ENCODE data around the gene TXNRD2. TPM values are rescaled to one million over a fixed set of nuclear protein-coding genes. Genes with fewer than 3 reads are reported as not detected.

The TXNRD2 gene
- total RNA-seq, 1 experiment from 2014 or later: 22.4 TPM

DNA sequence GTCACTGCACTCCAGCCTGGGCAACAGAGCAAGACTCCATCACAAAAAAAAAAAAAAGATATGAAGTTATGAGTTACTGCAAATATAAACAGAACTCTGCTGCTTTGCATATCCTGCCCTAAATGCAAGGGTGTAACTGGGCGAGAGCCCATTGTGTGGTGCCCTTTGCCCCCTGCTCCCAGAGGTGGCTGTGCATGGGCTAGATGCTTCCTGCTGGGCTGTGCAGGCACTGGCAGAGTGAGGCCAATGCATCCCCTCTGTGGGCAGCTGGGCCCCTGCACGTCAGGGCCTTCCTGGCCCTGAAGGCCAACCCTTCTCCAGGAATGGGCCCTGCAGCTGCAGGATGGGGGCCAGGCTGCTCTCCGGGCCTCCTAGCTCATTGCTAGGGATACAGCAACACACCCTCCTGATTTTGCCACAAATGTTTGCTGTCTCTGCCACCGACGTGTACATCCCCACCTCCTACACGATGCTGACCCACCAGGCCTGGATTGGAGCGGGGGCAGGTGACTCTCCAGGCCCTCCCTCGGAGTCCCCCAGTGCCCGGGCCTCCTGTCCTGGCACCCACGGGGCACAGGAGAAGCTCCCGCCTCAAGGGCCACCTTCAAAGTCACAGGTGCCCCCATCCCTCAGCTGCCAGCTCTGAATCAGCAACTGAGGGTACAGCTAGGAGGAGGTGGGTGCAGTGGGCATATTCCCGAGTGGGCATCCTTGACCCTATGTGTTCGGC lies 40.7 kb downstream of the TXNRD2 start:
- no peak for TF ChIP-seq EZH2 (IDR thresholded peaks at IDR 0.05; ENCODE audit: low read depth)
- TF ChIP-seq, protein P1, sequence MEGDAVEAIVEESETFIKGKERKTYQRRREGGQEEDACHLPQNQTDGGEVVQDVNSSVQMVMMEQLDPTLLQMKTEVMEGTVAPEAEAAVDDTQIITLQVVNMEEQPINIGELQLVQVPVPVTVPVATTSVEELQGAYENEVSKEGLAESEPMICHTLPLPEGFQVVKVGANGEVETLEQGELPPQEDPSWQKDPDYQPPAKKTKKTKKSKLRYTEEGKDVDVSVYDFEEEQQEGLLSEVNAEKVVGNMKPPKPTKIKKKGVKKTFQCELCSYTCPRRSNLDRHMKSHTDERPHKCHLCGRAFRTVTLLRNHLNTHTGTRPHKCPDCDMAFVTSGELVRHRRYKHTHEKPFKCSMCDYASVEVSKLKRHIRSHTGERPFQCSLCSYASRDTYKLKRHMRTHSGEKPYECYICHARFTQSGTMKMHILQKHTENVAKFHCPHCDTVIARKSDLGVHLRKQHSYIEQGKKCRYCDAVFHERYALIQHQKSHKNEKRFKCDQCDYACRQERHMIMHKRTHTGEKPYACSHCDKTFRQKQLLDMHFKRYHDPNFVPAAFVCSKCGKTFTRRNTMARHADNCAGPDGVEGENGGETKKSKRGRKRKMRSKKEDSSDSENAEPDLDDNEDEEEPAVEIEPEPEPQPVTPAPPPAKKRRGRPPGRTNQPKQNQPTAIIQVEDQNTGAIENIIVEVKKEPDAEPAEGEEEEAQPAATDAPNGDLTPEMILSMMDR (conservative IDR thresholded peaks at IDR 0.05): no peak
- DNase-seq: no peak
- Histone ChIP-seq H3K27ac (no peak overlapping the region), H2AFZ (no peak overlapping the region), H3K4me2 (no peak overlapping the region), H3K4me3 (no peak overlapping the region), H3K9me2 (ENCODE audit: insufficient read depth) (no peaks in the 10 kb centered on the region), H4K20me1 (ENCODE audit: insufficient read depth) (no peaks in the 10 kb centered on the region), H3F3A (ENCODE audit: insufficient read depth, low read depth) (no peaks in the 10 kb centered on the region), H3K79me2 (ENCODE audit: low read depth) (no peaks in the 10 kb centered on the region), H3K27me3 (ENCODE audit: insufficient read depth, low read depth) (no peaks in the 10 kb centered on the region), H3K4me1 (replicated peaks; ENCODE audit: insufficient read depth) (no peaks in the 10 kb centered on the region), H3K9me3 (ENCODE audit: insufficient read depth, low read depth) (no peaks in the 10 kb centered on the region), H3K36me3 (ENCODE audit: low read depth) (no peaks in the 10 kb centered on the region)
- POLR2A ChIA-PET (ENCODE audit: unreplicated experiment): no interaction called here
- BruUV-seq (replicated peaks): no TSS peak
- intact Hi-C loops (cut with micrococcal nuclease; ENCODE audit: unreplicated experiment): no loop called here
- CTCF ChIA-PET: no interaction called here

DNA sequence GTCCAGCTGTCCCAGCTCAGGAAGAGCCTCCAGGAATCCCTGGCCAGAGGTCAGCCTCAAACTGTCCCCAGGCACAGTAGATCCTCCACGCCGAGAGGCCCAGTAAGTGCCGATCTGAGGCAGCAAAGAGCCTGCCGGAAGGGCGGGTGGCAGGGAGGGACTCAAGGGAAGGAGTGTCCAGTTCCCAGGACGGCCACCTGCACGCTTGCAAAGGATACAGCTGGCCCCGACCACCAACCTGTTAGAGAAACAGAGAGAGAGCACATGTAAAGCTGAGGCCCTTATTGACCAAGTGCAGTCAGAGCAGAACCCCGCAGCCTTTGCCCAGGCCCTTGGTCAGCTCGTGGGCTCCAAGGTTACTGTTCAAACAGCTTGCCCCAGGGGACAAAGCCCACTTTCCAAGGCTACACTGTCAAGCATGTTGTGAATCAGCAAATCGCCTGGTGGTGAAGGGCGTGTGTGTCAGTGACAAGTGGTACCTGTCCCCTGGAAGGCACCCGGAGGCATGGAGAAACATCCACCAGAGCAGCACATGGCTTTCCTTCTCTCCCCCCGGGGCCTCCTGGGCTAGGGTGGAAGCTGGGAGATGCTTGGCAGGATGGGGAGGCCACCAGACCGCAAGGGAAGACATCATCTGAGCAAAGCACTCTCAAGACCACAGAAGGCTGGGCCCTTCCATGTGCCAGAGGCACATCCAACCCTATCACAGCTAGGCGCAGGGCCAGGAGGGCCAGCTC lies 42.6 kb downstream of the TXNRD2 start:
- CTCF ChIA-PET: no interaction called here
- no peaks in the 10 kb centered on the region for H4K20me1 ChIP-seq (ENCODE audit: insufficient read depth)
- H3K4me3 ChIP-seq: no peak overlapping the region
- H3K9me3 ChIP-seq (ENCODE audit: insufficient read depth, low read depth): no peaks in the 10 kb centered on the region
- H2AFZ ChIP-seq: no peak overlapping the region
- H3K9me2 ChIP-seq (ENCODE audit: insufficient read depth): no peaks in the 10 kb centered on the region
- POLR2A ChIA-PET (ENCODE audit: unreplicated experiment): no interaction called here
- TF ChIP-seq, protein P1 (conservative IDR thresholded peaks at IDR 0.05): no peak
- no peak for TF ChIP-seq EZH2 (IDR thresholded peaks at IDR 0.05; ENCODE audit: low read depth)
- no TSS peak for BruUV-seq (replicated peaks)
- no peaks in the 10 kb centered on the region for H3K27me3 ChIP-seq (ENCODE audit: insufficient read depth, low read depth)
- intact Hi-C loops (cut with micrococcal nuclease; ENCODE audit: unreplicated experiment): no loop called here
- no peaks in the 10 kb centered on the region for H3F3A ChIP-seq (ENCODE audit: insufficient read depth, low read depth)
- no peaks in the 10 kb centered on the region for H3K79me2 ChIP-seq (ENCODE audit: low read depth)
- DNase-seq: no peak
- no peak overlapping the region for H3K4me2 ChIP-seq
- H3K36me3 ChIP-seq (ENCODE audit: low read depth): no peaks in the 10 kb centered on the region
- H3K4me1 ChIP-seq (replicated peaks; ENCODE audit: insufficient read depth): no peaks in the 10 kb centered on the region
- no peak overlapping the region for H3K27ac ChIP-seq

DNA sequence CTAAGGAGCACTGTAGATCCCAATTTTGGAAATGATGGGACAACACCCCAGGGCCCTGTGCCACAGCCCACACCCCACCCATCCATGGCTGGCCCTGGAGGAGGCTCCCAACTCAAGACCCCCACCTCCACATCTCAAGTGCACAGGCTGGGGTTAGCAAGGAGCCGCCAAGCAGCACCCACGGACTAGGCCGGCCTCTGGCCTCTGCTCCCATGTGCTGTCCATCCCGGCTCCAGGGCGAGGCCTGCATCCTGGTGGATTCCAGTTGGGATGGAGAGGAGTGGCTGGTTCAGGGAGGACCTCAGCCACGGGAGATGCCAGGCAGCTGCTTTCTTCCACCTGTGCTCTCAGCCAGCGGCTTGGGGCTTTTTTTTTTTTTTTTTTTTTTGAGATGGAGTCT lies 43.5 kb downstream of the TXNRD2 start:
- CTCF ChIA-PET: no interaction called here
- H3K4me1 ChIP-seq (replicated peaks; ENCODE audit: insufficient read depth): no peaks in the 10 kb centered on the region
- no peaks in the 10 kb centered on the region for H4K20me1 ChIP-seq (ENCODE audit: insufficient read depth)
- DNase-seq: no peak
- no TSS peak for BruUV-seq (replicated peaks)
- intact Hi-C loops (cut with micrococcal nuclease; ENCODE audit: unreplicated experiment): no loop called here
- H3K4me2 ChIP-seq: no peak overlapping the region
- no peaks in the 10 kb centered on the region for H3K36me3 ChIP-seq (ENCODE audit: low read depth)
- H3K9me2 ChIP-seq (ENCODE audit: insufficient read depth): no peaks in the 10 kb centered on the region
- no peak overlapping the region for H3K27ac ChIP-seq
- no peaks in the 10 kb centered on the region for H3F3A ChIP-seq (ENCODE audit: insufficient read depth, low read depth)
- no peaks in the 10 kb centered on the region for H3K9me3 ChIP-seq (ENCODE audit: insufficient read depth, low read depth)
- H2AFZ ChIP-seq: no peak overlapping the region
- POLR2A ChIA-PET (ENCODE audit: unreplicated experiment): no interaction called here
- H3K79me2 ChIP-seq (ENCODE audit: low read depth): no peaks in the 10 kb centered on the region
- H3K4me3 ChIP-seq: no peak overlapping the region
- no peaks in the 10 kb centered on the region for H3K27me3 ChIP-seq (ENCODE audit: insufficient read depth, low read depth)
- TF ChIP-seq, protein P1 (conservative IDR thresholded peaks at IDR 0.05): no peak
- TF ChIP-seq EZH2 (IDR thresholded peaks at IDR 0.05; ENCODE audit: low read depth): no peak

All from PC-9 (cell line).